H1 (cell line): ENCODE measurements around the gene CNTN5. TPM values are rescaled to one million over a fixed set of nuclear protein-coding genes. Genes with fewer than 3 reads are reported as not detected.

Experiments
- CTCF ChIA-PET: fragments of 300-600 bp; sonication (Branson Sonifier 250); formaldehyde crosslinking; loops from one replicate; lab custom pipeline; 2021; ENCODE audit not compliant: partially characterized antibody; lab: Charles Lee
- POLR2A ChIA-PET: fragments of 300-600 bp; sonication (Branson Sonifier 250); formaldehyde crosslinking; loops from one replicate; lab custom pipeline; 2021; ENCODE audit warnings: inconsistent platforms; ENCODE audit not compliant: partially characterized antibody; lab: Charles Lee
- DNase-seq, 2 experiments: peaks; one replicate each; pipeline versions ENCODE4 v3.0.0 to v3.0.0-alpha.2; 2010 to 2022; ENCODE audit warnings: low spot score in 2 of 2, low read depth in 1 of 2, mixed read lengths in 1 of 2
- FAIRE-seq: peaks from 2 replicates; lab custom pipeline; 2011; peaks lifted over from hg19 to GRCh38; lab: Jason Lieb, UNC
- H2AFZ ChIP-seq: 2 replicates; pipeline ENCODE4 v1.8.1; 2012; ENCODE audit warnings: low read length, inconsistent platforms
- H2AK5ac ChIP-seq: 2 replicates; pipeline ENCODE4 v1.6.1; 2013; ENCODE audit warnings: low read depth, low read length
- H2BK120ac ChIP-seq: replicated peaks from 2 replicates; pipeline ENCODE3; 2013; ENCODE audit warnings: low read depth, low read length, inconsistent platforms
- H2BK12ac ChIP-seq: 2 replicates; pipeline ENCODE4 v1.6.1; 2013; ENCODE audit warnings: low read depth, low read length
- H2BK15ac ChIP-seq: 2 replicates; pipeline ENCODE4 v1.6.1; 2013; ENCODE audit warnings: low read length
- H2BK20ac ChIP-seq: 2 replicates; pipeline ENCODE4 v1.6.1; 2013; ENCODE audit warnings: low read length
- H2BK5ac ChIP-seq: 2 replicates; pipeline ENCODE4 v1.6.1; 2013; ENCODE audit warnings: low read depth, low read length
- H3K14ac ChIP-seq: 2 replicates; pipeline ENCODE4 v1.6.1; 2013; ENCODE audit warnings: inconsistent platforms; ENCODE audit not compliant: insufficient read length
- H3K18ac ChIP-seq: 2 replicates; pipeline ENCODE4 v1.6.1; 2013; ENCODE audit warnings: low read length; ENCODE audit errors: extremely low read depth
- H3K23ac ChIP-seq: 2 replicates; pipeline ENCODE4 v1.6.1; 2013; ENCODE audit warnings: inconsistent platforms; ENCODE audit not compliant: insufficient read length
- H3K23me2 ChIP-seq: 2 replicates; pipeline ENCODE4 v1.6.1; 2013; ENCODE audit warnings: low read depth, low read length
- H3K27ac ChIP-seq: 2 replicates; pipeline ENCODE4 v1.6.1; 2011; ENCODE audit warnings: low read depth, low read length, inconsistent platforms
- H3K27me3 ChIP-seq, 4 experiments: replicated peaks in 1 of 4; 1 replicate in 1 of 4; 2 replicates in 3 of 4; pipeline versions ENCODE4 v1.6.1 to v1.8.1; 2011 to 2013; ENCODE audit warnings: low read length in 3 of 4, mild to moderate bottlenecking in 3 of 4, inconsistent platforms in 2 of 4, mixed read lengths in 2 of 4, moderate library complexity in 1 of 4; ENCODE audit not compliant: control insufficient read depth in 3 of 4, insufficient read depth in 3 of 4; ENCODE audit errors: extremely low read depth in 1 of 4
- H3K36me3 ChIP-seq, 4 experiments: 2 replicates each; pipeline versions ENCODE4 v1.6.1 to v1.8.1; 2011 to 2013; ENCODE audit warnings: mild to moderate bottlenecking in 4 of 4, low read length in 3 of 4, moderate library complexity in 2 of 4, control low read depth in 1 of 4, inconsistent platforms in 1 of 4; ENCODE audit not compliant: insufficient read depth in 4 of 4, control insufficient read depth in 2 of 4
- H3K4ac ChIP-seq: replicated peaks from 2 replicates; pipeline ENCODE3; 2013; ENCODE audit warnings: low read length, low read depth, mixed read lengths, inconsistent platforms; ENCODE audit not compliant: insufficient read length
- H3K4me1 ChIP-seq, 4 experiments: replicated peaks in 1 of 4; 1 replicate in 1 of 4; 2 replicates in 3 of 4; pipeline versions ENCODE4 v1.6.1 to v1.8.1; 2011 to 2013; ENCODE audit warnings: low read length in 3 of 4, inconsistent platforms in 2 of 4, mixed read lengths in 1 of 4; ENCODE audit not compliant: insufficient read depth in 4 of 4, control insufficient read depth in 3 of 4
- H3K4me2 ChIP-seq, 2 experiments: 2 replicates each; pipeline versions ENCODE4 v1.6.1 to v1.8.1; 2011 to 2013; ENCODE audit warnings: low read depth in 2 of 2, low read length in 2 of 2, control low read depth in 1 of 2, inconsistent platforms in 1 of 2, mild to moderate bottlenecking in 1 of 2; ENCODE audit not compliant: insufficient read depth in 1 of 2
- H3K4me3 ChIP-seq, 4 experiments: fragments of 200-600, 300-600 bp in 1 of 4; sonication (generic), shearing (Covaris generic), sonication (Bioruptor Twin) in 1 of 4; 2 replicates each; pipeline versions ENCODE4 v1.5.1 to v1.8.1; 2011 to 2016; ENCODE audit warnings: low read length in 4 of 4, low read depth in 3 of 4, control low read depth in 2 of 4, inconsistent platforms in 2 of 4, mild to moderate bottlenecking in 2 of 4, mixed read lengths in 1 of 4, moderate library complexity in 1 of 4; ENCODE audit not compliant: insufficient read depth in 2 of 4; ENCODE audit errors: extremely low read depth in 1 of 4
- H3K56ac ChIP-seq: replicated peaks from 2 replicates; pipeline ENCODE3; 2013; ENCODE audit warnings: low read depth, mild to moderate bottlenecking, mixed read lengths, low read length, inconsistent platforms; ENCODE audit not compliant: insufficient read length
- H3K79me1 ChIP-seq: 2 replicates; pipeline ENCODE4 v1.6.1; 2013; ENCODE audit warnings: low read depth, low read length, control low read depth
- H3K79me2 ChIP-seq, 2 experiments: 2 replicates each; pipeline versions ENCODE4 v1.6.1 to v1.8.1; 2012 to 2013; ENCODE audit warnings: low read length in 2 of 2, mild to moderate bottlenecking in 2 of 2, inconsistent platforms in 1 of 2; ENCODE audit not compliant: insufficient read depth in 2 of 2, control insufficient read depth in 1 of 2
- H3K9ac ChIP-seq, 4 experiments: replicated peaks in 1 of 4; 1 replicate in 1 of 4; 2 replicates in 3 of 4; pipeline versions ENCODE4 v1.6.1 to v1.8.1; 2011 to 2013; ENCODE audit warnings: low read depth in 3 of 4, low read length in 3 of 4, control low read depth in 2 of 4, mild to moderate bottlenecking in 2 of 4, moderate library complexity in 2 of 4, inconsistent platforms in 1 of 4; ENCODE audit errors: extremely low read depth in 1 of 4
- H3K9me3 ChIP-seq, 2 experiments: 2 replicates each; pipeline versions ENCODE4 v1.6.1 to v1.8.1; 2012 to 2013; ENCODE audit warnings: mild to moderate bottlenecking in 2 of 2, moderate library complexity in 2 of 2, control low read depth in 1 of 2, inconsistent platforms in 1 of 2, low read depth in 1 of 2, low read length in 1 of 2, mixed read lengths in 1 of 2; ENCODE audit not compliant: insufficient read depth in 2 of 2
- H4K20me1 ChIP-seq, 2 experiments: replicated peaks in 1 of 2; 2 replicates each; pipeline versions ENCODE3 to v1.8.1; 2011 to 2013; ENCODE audit warnings: inconsistent platforms in 2 of 2, low read length in 2 of 2, mild to moderate bottlenecking in 1 of 2; ENCODE audit not compliant: insufficient read depth in 2 of 2, control insufficient read depth in 1 of 2
- H4K5ac ChIP-seq: 2 replicates; pipeline ENCODE4 v1.6.1; 2013; ENCODE audit warnings: low read length, low read depth, mixed read lengths, inconsistent platforms; ENCODE audit not compliant: insufficient read length
- H4K8ac ChIP-seq: 2 replicates; pipeline ENCODE4 v1.8.0; 2013; ENCODE audit warnings: mild to moderate bottlenecking, moderate library complexity, low read length, inconsistent platforms; ENCODE audit not compliant: insufficient read depth; ENCODE audit errors: extremely low read depth
- H4K91ac ChIP-seq: replicated peaks from 2 replicates; pipeline ENCODE3; 2013; ENCODE audit warnings: low read length, mixed read lengths, inconsistent platforms; ENCODE audit not compliant: insufficient read length
- ASH2L ChIP-seq: fragments of 200-600, 300-600 bp; sonication (generic); IDR thresholded peaks from one replicate; pipeline ENCODE4 v1.7.1; 2017; ENCODE audit warnings: low read length
- ATF2 ChIP-seq: IDR thresholded peaks from 2 replicates; pipeline ENCODE4 v1.6.1; 2012; ENCODE audit warnings: low read length, inconsistent platforms
- EGR1 ChIP-seq: IDR thresholded peaks from 2 replicates; pipeline ENCODE4 v1.6.1; 2011; ENCODE audit warnings: low read depth, low read length, borderline replicate concordance
- EP300 ChIP-seq, 2 experiments: IDR thresholded peaks; 1 replicate in 1 of 2; 2 replicates in 1 of 2; pipeline ENCODE4 v1.6.1; 2011 to 2012; ENCODE audit warnings: low read depth in 2 of 2, low read length in 2 of 2, mild to moderate bottlenecking in 2 of 2, borderline replicate concordance in 1 of 2, inconsistent platforms in 1 of 2, moderate library complexity in 1 of 2
- FOSL1 ChIP-seq: IDR thresholded peaks from 2 replicates; pipeline ENCODE4 v1.6.1; 2011; ENCODE audit warnings: mild to moderate bottlenecking, low read depth, low read length, moderate library complexity; ENCODE audit not compliant: insufficient read depth
- JUND ChIP-seq: IDR thresholded peaks from 2 replicates; pipeline ENCODE4 v1.6.1; 2011; ENCODE audit warnings: mild to moderate bottlenecking, improper control_type of control experiment, low read length
- MAFK ChIP-seq: IDR thresholded peaks from 2 replicates; pipeline ENCODE4 v1.6.1; 2012; ENCODE audit warnings: low read depth, mild to moderate bottlenecking, improper control_type of control experiment, low read length
- NANOG ChIP-seq: IDR thresholded peaks from 2 replicates; pipeline ENCODE4 v1.6.1; 2011; ENCODE audit warnings: low read length, low read depth, mild to moderate bottlenecking, inconsistent platforms; ENCODE audit not compliant: insufficient read depth, poor library complexity, severe bottlenecking
- POLR2AphosphoS5 ChIP-seq: IDR thresholded peaks from 2 replicates; pipeline ENCODE4 v1.6.1; 2011; ENCODE audit warnings: low read depth, low read length
- RFX5 ChIP-seq: IDR thresholded peaks from 2 replicates; pipeline ENCODE4 v1.6.1; 2011; ENCODE audit warnings: low read depth, low read length, improper control_type of control experiment, borderline replicate concordance
- SIX5 ChIP-seq: IDR thresholded peaks from 2 replicates; pipeline ENCODE4 v1.6.1; 2011; ENCODE audit warnings: mild to moderate bottlenecking, low read depth, low read length
- SP1 ChIP-seq: IDR thresholded peaks from 2 replicates; pipeline ENCODE4 v1.6.1; 2011; ENCODE audit warnings: low read depth, low read length
- SP4 ChIP-seq: IDR thresholded peaks from 2 replicates; pipeline ENCODE4 v1.6.1; 2012; ENCODE audit warnings: low read length, inconsistent platforms
- YY1 ChIP-seq: IDR thresholded peaks from 2 replicates; pipeline ENCODE4 v1.6.1; 2011; ENCODE audit warnings: low read depth, mild to moderate bottlenecking, low read length
- WGBS, 2 experiments: shearing (Covaris generic) in 1 of 2; methylation state at CpG; one replicate each; pipeline versions ENCODE4 v1.1.6 to v1.1.7; 2013 to 2015; ENCODE audit warnings: low lambda C conversion rate in 2 of 2, mixed read lengths in 2 of 2, inconsistent platforms in 1 of 2, low coverage in 1 of 2, missing lambda C conversion rate in 1 of 2; ENCODE audit not compliant: insufficient replicate concordance in 2 of 2, insufficient coverage in 1 of 2, insufficient read length in 1 of 2; ENCODE audit errors: extremely low coverage in 1 of 2, missing lambda C conversion rate in 1 of 2; 5-methylcytosine and 5-hydroxymethylcytosine counted together
- polyA plus RNA-seq, 7 experiments: library from polyadenylated mRNA; depleted of rRNA in 3 of 7; stranded (reverse) in 5 of 7; unstranded in 2 of 7; fragments of >200 nt in 5 of 7; fragments of 200-250 nt in 2 of 7; gene quantifications; 1 replicate in 5 of 7; 2 replicates in 1 of 7; 4 replicates in 1 of 7; pipeline versions ENCODE4 v1.2.1 to v1.2.3, GENCODE V29; 2011 to 2013; ENCODE audit warnings: missing spikeins in 2 of 7, mixed read lengths in 2 of 7
- total RNA-seq: library from RNA; stranded (reverse); fragmentation: NEBNext Ultra II Directional; extraction: Animal tissue kit (Norgen Biotek cat#: 25700); gene quantifications from 2 replicates; pipeline ENCODE4 v1.2.1, GENCODE V29; 2021

CNTN5 gene
- total and polyA plus RNA-seq, 2 of the 8 experiments (the other 6 are each of a cell fraction or from before 2014, with no cell fraction given): not detected

- H3K79me2 ChIP-seq: no peaks in the 10 kb centered on the region
- H3K14ac ChIP-seq: no peak overlapping the region
- no peak overlapping the region for H4K8ac ChIP-seq
- no peak overlapping the region for H3K23ac ChIP-seq
- ChIA-PET POLR2A (no interaction called here), CTCF (no interaction called here)
- H2BK120ac ChIP-seq: no peak overlapping the region
- H3K27ac ChIP-seq: no peak overlapping the region
- no peak overlapping the region for H2BK20ac ChIP-seq
- H4K20me1 ChIP-seq: no peaks in the 10 kb centered on the region
- H2AK5ac ChIP-seq: no peak overlapping the region
- no peak for DNase-seq
- H3K4ac ChIP-seq: no peak overlapping the region
- H3K4me1 ChIP-seq: no peaks in the 10 kb centered on the region
- H3K27me3 ChIP-seq: no peaks in the 10 kb centered on the region
- no peaks in the 10 kb centered on the region; the same call in 1 of the 2 replicates for H3K23me2 ChIP-seq
- no peak overlapping the region for H3K18ac ChIP-seq
- H3K4me3 ChIP-seq: no peak overlapping the region
- H4K91ac ChIP-seq: no peak overlapping the region
- FAIRE-seq: no peak
- no peak overlapping the region for H3K4me2 ChIP-seq
- no peaks in the 10 kb centered on the region for H3K36me3 ChIP-seq
- no peak overlapping the region for H3K9ac ChIP-seq
- H2BK12ac ChIP-seq: no peak overlapping the region
- no peaks in the 10 kb centered on the region for H3K79me1 ChIP-seq
- no peak overlapping the region for H2BK5ac ChIP-seq
- no peak overlapping the region for H3K56ac ChIP-seq
- H3K9me3 ChIP-seq: no peaks in the 10 kb centered on the region
- no peak overlapping the region for H2BK15ac ChIP-seq
- H2AFZ ChIP-seq: no peak overlapping the region
- H4K5ac ChIP-seq: no peak overlapping the region
- WGBS, 2 experiments: 90% methylated on average over 1 of the region's 1 CpG; no CpG with 5 or more reads in 1 of the 2 experiments
- TF ChIP-seq EP300 (IDR thresholded peaks at IDR 0.05; ENCODE audit: borderline replicate concordance in 1 of 2, low read depth in 2 of 2, low read length in 2 of 2): no peak
- no peak for TF ChIP-seq YY1
- no peak for TF ChIP-seq FOSL1
- no peak for TF ChIP-seq SP1
- TF ChIP-seq POLR2AphosphoS5: no peak
- TF ChIP-seq SIX5: no peak
- TF ChIP-seq NANOG: no peak
- no peak for TF ChIP-seq MAFK
- no peak for TF ChIP-seq ATF2
- TF ChIP-seq RFX5: no peak
- TF ChIP-seq ASH2L: no peak
- no peak for TF ChIP-seq SP4
- TF ChIP-seq JUND: no peak
- TF ChIP-seq EGR1: no peak
These were observed 312.9 kb downstream of the CNTN5 start for GRCh38 chr11:99333621-99334020.
